Stimulated activated CD4-positive, alpha-beta T cell treated with anti-CD3 and anti-CD28 coated beads, Interleukin-1b, Interleukin-23, amount 100 ng/mL, for 24 hours (primary cell): ENCODE data around the gene CXADR.
"Not testable (repeated sequence)": the region's sequence is repeated elsewhere in the genome, so short reads cannot be mapped to it uniquely, and the experiment has no call there.

ENCODE experiments used
- DNase-seq, 4 experiments: peaks; one replicate each; pipeline ENCODE4 v3.0.0-alpha.2; 2020; ENCODE audit warnings: low read depth in 4 of 4, low spot score in 1 of 4

Gene CXADR

DNA sequence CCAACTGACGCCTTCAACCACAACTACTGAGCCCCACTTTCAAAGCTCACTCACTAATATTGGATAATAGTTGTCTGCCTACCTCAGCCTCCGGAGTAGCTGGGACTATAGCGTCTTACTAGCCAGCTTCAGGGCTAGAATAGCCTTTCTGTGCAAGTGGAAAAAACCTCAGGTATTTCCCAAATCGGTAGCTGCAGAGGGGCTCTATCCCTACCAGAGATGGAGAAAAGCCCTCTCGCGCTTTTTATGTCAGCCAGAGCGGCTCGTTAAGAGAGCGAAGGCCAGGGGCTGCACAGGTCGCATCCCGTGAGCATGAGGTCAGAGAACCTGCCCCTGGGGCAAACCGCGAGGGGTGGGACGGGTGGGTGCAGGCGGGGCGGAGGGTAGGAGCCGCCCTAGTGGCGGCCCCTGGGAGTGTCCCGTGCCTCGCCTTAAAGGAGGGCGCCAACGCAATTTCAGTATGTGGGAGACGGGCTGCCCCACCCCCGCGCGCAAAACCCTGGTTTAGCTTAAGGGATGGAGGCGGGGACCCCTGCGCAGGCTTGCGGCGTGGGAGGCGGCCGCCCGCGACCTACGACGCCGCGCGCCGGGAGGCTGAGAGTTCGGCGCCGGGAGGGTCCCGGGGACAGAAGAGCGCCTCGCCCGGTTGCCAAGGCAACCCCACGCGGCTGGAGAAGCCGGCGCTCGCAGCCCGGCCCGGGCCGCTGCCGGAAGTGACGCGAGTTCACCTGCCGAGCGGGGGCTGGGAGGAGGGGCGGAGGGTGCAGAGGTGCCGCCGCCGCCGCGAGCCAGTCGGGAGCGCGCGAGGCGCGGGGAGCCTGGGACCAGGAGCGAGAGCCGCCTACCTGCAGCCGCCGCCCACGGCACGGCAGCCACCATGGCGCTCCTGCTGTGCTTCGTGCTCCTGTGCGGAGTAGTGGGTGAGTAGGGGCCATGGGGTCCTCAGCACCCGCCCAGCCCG is at the start of gene CXADR:
Gene CXADR (plus strand): TSS at position 791 of the 961 bp plus-strand sequence. CDS start 87 bp downstream, at position 878.
- DNase-seq = peak; percentile 35 to 73 (median 62)

DNA sequence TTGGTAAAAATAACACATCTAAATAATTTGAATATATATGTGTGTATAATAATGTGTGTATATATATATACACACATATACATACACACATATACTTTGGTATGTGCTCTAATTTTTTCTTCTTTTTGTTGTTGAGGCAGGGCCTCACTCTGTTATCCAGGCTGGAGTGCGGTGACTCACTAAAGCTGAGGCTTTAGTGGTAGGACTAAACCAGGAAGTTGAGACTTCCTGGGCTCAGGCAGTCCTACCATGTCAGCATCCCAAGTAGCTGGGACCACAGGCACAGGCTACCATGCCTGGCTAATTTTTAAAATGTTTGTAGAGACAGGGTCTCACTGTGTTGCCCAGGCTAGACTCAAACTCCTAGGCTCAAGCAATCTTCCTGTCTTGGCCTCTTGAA is 46.7 kb upstream of the CXADR start:
- no peak for DNase-seq

DNA sequence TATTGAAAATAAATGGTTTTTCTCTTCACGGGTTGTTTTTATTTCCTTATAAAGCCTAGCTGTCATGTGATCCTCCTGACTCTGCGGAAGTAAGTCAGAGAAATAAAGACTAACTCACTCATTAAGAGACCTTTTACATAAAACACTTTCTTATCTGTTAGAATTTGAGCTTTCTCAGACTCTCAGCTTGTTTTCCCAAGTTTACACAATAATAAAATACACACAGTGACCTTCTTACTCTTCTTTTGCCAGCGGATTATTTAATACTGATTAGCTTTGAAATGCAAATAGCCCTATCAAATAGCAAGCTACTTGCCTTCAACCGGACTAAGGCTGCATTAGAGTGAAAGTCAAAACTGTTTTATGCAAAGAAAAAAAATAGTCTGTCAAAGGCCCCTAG is 45.5 kb upstream of the CXADR start:
- no peak for DNase-seq

DNA sequence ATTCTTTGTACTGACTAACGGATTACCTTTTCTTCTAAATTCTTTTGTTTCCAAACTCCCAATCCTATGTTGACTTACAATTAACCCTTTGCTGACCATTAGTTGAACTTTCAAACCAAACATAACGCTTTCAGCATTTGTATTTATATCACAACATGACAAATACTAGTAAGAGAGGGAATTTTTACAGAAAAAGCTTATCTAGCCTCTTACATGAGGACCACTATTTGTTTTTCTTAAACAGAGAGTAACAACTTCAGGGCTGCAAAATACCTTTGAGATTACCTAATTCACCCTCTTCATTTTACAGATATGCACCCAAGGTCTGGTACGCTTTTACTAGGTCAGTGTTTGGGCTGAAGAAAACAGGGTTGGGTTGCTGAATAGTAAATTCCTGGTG is 45.0 kb upstream of the CXADR start:
- DNase-seq = no peak

DNA sequence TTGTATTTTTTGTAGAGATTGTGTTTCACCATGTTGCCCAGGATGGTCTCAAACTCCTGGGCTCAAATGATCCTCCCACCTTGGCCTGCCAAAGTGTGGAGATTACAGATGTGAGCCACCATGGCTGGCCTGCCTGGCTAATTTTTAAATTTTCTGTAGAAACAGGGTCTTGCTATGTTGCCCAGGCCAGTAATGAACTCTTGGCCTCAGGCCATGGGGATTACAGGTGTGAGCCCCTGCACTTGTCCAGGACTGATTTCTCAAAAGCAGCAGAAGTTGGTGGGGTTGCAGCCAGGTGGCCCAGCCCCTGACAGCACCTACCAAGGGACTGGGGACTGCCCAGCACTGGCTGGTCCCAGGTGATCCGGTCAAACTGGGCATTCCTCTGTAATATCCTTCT is 44.1 kb upstream of the CXADR start:
- no peak for DNase-seq

DNA sequence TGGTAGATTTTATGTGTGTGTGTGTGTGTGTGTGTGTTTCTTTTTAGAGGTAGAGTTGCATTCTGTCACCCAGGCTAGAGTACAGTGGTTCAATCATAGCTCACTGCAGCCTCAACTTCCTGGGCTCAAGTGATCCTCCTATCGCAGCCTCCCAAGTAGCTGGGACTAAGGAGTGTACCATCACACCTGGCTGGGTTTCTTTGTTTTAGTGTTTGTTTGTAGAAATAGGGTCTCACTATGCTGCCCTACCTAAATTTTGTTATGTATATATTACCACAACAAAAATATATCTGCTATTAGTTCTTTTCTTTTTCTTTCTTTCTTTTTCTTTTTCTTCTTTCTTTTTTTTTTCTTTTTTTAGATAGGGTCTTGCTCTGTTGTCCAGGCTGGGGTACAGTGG is 43.1 kb upstream of the CXADR start:
- no peak for DNase-seq

DNA sequence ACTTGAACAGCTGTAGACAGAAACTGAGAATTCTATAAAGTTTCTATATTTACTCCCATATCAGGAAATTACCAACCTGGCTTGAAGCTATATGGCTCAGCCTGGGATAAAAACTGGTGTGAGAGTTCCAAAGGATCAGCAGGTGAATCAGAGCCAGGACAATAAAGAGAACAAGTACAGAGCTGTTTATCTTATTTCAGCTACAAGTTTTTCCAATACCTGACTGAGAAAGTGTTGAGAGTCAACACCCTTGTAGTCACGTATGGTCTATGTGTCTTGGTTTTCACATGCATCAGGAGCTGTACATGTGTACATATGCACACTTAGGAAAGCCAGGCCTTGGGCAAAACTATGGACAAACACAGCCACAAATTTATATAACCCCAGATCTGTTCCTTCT is 40.7 kb upstream of the CXADR start:
- DNase-seq = no peak

DNA sequence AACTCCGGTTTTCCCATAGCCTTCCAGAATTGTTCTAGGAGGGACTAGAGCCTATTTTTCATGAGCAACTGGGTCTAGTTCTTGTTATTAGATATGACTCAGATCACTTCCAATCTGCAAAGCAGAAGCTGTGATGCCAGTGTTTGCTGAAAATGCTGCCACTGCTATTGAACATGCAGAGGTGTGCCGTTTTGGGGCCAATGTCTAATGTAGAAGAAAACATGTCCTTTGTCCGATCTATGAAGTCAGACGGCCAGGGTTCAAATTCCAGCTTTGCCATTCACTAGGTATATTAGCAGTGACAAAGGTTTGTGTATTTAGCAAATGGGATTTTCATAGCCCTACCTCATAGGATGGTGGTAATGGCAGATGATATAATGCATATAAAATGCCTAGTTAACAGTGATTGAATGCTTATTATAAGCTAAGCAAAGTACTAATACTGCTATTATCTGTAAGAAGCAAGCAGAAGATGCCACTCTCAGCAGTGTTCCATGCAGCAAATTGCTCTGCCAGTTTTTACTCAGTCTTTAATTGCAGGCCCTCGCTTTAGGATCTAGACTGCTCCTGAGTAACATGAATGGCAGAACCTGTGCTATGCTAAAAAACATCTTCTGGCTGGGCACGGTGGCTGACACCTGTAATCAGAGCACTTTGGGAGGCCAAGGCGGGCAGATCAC is 40.1 kb upstream of the CXADR start:
- DNase-seq = no peak

DNA sequence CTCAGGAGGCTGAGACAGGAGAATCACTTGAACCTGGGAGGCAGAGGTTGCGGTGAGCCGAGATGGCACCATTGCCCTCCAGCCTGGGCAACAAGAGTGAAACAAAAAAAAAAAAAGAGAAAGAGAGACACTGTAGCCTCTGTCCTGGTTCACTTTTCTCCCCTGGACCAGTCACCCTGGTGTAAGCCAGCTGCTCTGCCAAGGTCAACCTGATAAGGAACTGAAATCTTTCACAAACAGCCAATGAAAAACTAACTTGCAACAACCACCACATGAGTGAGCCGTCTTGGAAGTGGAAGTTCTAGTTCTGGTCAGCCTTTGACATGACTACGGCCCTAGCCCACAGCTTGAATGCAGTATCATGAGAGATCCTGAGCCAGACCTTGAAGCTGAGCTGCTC is 36.8 kb upstream of the CXADR start:
- no peak for DNase-seq

DNA sequence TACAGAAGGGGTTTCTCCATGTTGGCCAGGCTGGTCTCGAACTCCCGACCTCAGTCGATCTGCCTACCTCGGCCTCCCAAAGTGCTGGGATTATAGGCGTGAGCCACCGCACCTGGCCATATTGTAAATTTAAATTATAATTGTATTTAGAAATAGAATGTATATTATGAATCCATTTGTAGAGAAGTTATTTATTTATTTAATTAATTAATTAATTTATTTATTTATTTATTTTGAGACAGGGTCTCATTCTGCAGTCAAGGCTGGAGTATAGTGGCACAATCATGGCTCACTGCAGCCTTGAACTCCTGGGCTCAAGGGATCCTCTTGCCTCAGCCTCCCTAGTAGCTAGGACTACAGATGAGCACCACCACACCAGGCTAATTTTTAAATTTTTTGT is 34.7 kb upstream of the CXADR start:
- DNase-seq = not testable (repeated sequence)

DNA sequence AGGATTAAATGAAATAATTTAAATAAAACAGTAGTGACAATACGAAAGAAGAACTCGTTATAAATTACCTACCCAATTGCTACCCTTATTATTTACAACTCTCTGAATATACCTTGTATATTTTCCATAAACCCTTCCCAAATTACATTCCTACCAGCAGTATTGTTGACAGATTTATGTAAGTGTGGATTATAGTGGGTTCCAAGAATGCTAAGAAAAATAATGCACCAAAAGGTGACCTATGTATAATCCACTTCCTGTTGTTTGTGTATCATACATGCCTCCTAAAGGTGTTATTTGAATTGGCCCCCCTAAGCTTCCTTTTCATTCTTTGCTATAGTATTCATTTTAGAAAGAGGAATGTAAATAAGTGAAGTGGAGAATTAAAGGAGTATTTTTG is 33.2 kb upstream of the CXADR start:
- no peak for DNase-seq

DNA sequence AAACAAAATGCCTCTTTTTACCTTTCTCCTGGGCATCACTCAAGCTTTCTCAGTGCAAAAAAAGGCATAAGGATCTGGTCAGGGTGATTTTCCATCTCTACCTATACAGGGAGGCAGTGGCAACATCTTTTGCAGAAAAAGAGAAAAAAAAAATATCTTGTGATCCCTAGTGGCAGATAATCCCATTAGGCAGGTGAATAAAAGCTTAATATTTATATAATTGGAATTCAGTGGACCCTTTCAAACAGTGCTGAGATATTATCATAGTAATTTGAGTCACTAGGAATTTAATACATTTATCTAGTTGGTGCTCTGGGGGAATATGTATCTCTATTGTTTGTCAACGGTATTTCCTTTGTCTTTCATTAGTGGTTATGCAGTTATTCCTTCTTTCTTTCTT is 29.9 kb upstream of the CXADR start:
- no peak for DNase-seq

DNA sequence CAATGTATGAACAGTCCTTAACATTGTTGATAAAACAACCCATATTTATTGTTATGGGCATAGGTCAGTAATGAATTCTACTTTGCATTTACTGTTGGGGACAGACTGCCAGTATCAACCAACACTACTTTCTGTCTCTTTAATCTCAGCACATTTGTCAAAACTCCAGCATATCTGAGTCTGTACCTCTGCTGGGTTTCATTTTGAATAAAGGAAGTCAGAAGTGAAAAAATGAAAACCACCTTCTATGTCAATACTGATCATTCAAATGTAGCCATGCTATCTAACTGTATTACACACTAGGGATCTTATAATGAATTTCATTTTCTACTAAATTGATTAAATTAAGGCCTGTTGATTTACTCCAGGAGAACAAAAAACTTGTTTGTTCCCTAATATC is 24.2 kb upstream of the CXADR start:
- DNase-seq = no peak

DNA sequence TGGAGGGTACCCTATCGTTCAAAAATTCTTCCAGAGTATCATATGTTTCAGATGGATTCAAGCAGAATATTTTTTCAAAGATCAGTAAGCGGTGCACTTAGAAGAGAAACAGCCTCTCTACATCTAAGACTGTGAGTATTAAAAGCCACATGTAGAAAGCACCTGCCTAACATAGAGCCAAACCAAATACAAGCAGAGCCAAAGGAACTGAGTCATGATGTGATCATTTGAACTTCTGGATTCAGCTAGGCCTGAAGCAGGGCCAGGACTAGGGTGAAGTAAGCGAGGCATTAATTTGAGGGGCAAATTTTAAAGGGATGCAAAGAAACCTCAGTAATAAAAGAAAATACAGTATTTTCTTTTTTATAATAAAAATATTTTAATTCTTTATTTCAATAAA is 23.3 kb upstream of the CXADR start:
- DNase-seq = not testable (repeated sequence)

DNA sequence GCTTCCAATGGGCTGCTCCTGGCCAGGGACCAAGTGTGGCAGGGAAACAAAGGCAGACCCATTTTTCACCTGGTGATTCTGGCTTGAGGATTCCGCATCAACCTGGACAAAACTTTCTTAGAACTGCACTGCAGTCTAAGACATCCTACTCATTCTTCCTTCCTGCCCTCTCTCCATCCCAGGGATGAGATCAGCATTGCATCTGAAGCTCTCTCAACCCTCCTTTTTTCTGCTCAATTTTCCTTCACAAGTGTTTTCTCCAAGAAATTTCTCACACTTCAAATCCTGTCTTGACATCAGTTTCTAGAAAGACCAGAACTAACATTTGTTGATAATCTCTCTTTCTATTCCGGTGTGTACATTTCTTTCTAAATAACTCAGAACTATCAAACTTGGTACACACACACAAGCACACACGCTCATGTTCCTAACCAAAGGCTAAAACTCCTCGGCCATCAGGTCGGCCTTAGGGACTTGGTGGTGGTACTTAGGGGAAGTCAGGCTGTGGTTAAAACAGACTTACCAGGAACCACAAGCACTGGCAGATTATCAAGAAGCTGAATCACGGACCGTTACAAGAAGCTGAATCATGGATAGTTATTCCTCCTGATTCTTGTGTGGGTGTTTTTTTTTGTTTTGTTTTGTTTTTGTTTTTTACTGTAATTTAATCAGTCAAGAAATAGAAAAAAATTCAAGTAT is 21.0 kb upstream of the CXADR start:
- no peak for DNase-seq

DNA sequence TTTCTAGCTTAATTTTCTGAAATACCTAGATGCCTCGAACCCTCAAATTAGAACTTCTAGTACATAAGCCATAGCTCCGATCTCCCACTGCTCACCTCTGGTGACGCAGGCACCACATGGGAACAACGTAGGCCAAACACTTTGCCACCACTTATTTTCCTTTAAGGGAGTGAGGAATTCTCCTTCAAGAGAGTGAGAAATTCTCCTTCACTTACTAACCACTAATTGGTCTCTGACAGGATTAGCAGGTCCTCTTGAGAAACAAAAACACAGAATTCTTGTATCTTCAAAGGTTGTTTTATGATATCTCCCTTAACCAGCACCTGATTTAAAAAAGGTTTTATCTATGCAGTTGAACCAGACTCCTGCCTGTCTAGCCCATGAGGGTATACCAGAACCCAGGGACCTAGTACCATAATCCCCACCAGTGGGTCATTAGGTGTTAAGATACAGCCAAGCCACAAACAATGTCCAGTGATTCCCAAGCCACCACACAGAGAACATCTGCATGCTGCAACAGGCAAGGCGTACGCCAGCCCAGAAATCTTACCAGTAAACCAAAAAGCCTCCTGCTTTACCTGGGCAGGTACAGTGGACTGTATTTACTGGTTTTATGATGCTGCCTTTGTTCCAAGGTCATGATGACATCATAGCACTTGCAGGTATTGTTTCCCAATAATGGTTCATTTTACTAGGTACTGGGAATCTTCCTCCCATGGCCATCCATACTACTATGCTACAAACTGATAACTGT is 20.3 kb upstream of the CXADR start:
- DNase-seq = no peak

DNA sequence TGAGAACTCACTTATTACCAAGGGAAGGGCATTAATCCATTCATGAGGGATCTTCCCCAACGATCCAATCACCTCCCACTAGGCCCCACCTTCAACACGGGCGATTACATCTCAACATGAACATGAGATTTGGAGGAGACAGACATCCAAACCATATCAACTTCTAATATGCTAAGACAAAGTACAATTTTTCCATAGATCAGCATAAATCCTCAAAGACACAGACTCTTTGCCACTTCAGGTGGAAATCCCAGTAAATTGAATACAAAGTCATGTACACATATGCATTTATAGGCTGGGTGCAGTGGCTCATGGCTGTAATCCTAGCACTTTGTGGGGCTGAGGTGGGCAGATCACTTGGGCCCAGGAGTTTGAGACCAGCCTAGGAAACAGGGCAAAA is 18.8 kb upstream of the CXADR start:
- DNase-seq = no peak

DNA sequence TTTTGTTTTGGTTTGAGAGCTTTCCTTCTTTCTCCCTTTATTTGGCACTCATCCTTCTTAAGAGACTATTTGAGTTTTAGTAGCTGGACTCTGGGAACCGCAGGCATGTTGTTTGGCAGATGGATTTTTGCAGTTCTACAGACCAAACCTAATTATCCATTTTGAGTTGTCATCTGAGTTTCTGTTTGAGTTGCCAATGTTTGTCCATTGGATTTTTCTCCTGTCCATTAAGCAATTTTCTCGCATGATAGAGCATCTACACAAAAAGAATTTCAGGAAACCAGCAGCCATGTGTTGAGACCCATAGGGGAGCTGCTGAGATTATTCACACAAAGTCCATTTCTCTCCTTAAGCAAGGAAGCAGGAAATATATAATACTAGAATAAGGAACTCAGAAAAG is 17.2 kb upstream of the CXADR start:
- no peak for DNase-seq

DNA sequence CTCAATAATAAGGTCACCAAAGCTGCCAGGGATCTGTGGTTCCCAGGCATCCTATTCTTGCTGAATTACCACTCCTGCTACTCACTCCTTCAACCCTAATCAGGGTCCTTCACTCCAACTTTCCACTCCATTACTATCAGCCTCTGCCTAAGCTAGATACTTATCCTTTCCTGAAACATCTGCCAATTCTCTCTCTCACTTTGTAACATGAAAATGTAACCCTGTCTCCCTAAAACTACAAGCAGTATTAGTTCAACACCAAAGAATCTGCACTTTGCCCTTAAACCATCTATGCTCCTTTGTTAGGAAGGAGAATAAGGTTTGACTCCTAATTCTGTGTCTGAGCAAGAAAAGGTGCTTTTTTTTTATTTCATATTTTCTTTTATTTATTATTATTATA is 15.5 kb upstream of the CXADR start:
- DNase-seq = no peak

DNA sequence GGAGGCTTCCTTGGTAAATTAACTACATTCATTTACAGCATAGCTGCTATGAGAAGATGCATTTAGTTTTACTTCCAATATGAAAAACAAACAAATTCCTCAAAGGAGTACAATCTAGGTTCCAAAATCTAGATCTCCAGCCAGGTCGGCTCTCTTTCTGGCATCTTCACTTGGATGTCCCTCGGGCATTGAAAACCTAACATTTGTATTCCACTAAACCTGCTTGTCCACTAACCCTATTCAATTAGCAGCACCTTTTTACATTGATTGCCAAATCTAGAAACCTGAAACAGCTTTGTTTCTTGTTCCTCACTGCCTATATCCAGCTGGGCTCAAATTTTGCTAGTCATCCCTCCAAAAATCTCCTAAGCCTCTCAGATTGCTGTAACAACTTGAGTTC is 14.3 kb upstream of the CXADR start:
- DNase-seq = no peak
